Stimulated activated CD4-positive, alpha-beta T cell treated with anti-CD3 and anti-CD28 coated beads, Interleukin-4, amount 100 ng/mL, for 48 hours (primary cell): Measurements from ENCODE around the gene RASGRP3.

Experiments
- DNase-seq, 2 donors: peaks; one replicate each; pipeline ENCODE4 v3.0.0-alpha.2; 2020; ENCODE audit warnings: low read depth in 2 of 2

RASGRP3 gene

GRCh38 chr2:33521791-33522281 lies 45.4 kb downstream of the RASGRP3 start:
- DNase-seq: no peak

GRCh38 chr2:33522576-33522975 lies 46.1 kb downstream of the RASGRP3 start:
- no peak for DNase-seq

DNA sequence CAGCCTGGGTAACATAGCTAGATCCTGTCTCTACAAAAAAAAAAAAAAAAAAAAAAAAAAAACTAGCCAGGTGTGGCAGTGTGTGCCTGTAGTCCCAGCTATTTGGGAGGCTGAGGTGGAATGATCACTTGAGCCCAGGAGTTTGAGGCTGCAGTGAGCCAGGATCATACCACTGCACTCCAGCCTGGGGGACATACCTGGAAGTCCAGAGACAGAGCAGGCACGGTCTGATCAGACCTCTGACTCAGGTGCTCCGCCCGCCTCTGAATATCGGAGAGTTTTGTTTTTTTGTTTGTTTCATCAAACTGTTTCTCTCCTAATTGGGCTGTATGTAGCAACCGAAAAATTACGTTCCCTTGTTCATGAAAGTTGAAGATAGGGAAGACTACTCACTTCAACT lies 49.2 kb downstream of the RASGRP3 start:
- no peak for DNase-seq

GRCh38 chr2:33526132-33526531 lies 49.7 kb downstream of the RASGRP3 start:
- DNase-seq: no peak

- no peak for DNase-seq
Observed at GRCh38 chr2:33526921-33527320, 50.5 kb downstream of the RASGRP3 start.

DNA sequence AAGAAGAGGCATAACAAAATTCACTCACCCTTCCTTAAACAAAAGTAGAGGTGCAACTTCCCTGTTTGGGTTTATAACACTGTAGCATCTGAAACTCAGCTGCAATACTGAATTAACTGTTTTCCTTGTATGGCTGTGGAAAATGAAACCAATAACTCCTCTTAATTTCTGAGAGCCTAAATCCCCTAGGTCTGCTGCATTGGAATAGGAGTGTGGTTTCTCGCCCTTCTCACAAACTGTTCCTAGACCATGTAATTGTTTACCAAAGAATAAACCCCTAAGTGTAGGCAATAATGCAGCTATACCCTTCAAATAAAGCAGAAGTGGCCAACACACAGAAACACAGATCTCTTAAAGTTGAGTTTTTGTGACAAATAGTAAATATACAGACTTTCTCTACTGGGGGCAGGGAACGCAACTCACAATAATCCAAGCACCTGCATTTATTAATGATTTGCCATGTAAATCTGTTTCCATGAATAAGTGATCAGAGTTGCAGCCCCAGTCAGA lies 52.0 kb downstream of the RASGRP3 start:
- no peak for DNase-seq

DNA sequence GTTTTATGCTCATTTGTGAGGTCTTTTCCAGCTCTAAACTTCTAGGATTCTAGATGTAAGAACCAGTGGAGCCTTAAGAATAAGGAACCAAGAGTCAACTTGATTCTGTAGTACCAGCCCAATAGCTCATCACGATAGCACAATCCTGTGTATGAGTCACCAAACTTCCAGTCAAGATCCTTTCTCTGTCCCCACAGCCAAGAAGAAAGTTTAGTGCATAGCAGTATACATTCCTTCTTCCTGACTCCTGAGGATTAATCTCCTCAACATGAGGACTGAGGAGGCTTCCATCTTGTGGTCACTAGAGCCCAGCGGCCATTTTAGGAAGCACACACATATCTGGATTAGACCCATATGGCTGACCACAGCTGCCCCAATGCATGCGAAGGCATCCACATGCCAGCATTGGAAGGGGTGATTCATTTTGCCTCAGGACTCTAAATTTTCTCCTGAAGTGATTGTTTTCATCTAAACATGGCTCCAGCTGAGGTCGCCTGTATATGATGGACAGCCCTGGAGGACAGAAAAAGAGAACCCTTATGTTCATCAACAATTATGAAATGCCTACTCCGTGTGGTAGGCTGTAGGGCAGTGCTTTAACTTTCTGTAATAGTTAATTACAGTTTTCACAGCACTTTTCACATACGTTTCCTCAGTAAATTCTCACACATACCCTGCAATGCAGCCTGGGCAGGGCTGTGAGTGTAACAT lies 53.5 kb downstream of the RASGRP3 start:
- DNase-seq: no peak

GRCh38 chr2:33530690-33531548 lies 54.5 kb downstream of the RASGRP3 start:
- DNase-seq: no peak

GRCh38 chr2:33531549-33532059 lies 55.2 kb downstream of the RASGRP3 start:
- no peak for DNase-seq

DNA sequence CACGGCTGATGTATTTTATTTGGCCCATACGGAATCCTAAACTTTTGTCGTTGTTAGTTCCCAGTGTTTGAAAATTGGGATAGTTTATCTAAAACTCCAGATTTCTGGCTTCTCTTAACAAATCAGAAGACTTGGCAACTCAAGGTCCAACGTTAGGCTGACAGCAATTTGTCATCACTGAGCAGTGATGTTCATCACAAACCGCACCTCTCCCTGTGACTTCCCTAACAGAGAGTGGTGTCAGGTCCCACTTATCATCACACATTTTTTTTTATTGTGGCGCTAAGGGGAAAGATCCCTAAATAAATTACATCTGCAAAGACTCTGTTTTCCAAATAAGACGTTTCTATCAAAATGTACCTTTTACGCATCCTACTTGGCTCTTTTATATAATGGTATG lies 55.7 kb downstream of the RASGRP3 start:
- no peak for DNase-seq

GRCh38 chr2:33532966-33533365 lies 56.5 kb downstream of the RASGRP3 start:
- no peak for DNase-seq

GRCh38 chr2:33535421-33535820 lies 59.0 kb downstream of the RASGRP3 start:
- no peak for DNase-seq

- no peak for DNase-seq
Observed at GRCh38 chr2:33541243-33541642, 64.8 kb downstream of the RASGRP3 start.

- no peak for DNase-seq
Observed at GRCh38 chr2:33550206-33550605, 73.8 kb downstream of the RASGRP3 start.

DNA sequence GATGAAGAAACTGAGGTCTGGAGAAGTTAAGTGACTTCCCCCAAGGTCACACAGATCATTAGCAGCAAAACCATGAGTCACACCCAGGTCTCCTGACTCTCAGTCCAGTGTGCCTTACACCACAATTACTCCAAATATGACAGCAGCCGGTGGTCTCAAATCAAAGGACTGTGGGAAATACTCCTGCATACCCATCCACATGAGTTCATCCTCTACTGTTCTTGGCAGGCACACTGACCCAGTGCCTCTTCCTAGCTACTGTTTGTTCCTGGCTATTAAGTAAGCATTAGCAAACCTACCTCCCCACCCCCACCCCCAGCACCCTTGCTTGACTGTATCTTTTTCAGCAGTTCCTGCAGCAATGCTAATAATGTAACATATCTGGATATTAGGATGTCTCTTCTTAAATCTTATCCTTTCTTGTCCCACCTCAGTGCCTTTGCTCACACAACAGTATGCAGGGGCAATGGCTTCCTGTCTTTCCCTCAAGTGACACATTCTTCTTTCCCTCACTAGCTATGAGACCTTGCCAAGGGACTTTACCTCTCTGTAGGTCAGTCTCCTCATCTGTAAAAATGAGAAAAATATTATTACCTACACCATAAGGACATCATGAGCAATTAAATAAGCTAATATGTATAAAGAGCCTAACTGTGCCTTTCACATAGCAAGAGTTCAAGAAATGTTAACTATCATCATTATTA lies 76.5 kb downstream of the RASGRP3 start:
- no peak for DNase-seq

GRCh38 chr2:33555681-33556080 lies 79.2 kb downstream of the RASGRP3 start:
- no peak for DNase-seq

DNA sequence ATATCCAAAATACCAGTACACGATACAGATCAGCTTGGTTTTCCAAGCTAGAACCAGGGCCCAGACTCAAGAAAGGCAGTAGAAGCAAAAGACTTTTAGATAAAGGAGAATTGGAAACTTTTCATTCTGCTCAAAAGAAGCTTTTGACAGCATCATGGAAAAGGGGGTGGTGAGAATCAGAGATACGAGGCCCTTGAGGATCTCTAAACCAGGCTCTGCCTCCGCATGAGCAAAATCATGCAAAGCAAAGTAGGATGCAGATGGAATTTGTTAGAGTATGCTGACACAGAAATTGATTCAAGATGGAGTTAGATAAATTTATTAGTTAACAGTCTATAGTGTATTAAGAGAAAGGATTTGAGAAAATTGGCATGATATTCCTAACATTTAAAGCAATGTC lies 82.9 kb downstream of the RASGRP3 start:
- DNase-seq: no peak

DNA sequence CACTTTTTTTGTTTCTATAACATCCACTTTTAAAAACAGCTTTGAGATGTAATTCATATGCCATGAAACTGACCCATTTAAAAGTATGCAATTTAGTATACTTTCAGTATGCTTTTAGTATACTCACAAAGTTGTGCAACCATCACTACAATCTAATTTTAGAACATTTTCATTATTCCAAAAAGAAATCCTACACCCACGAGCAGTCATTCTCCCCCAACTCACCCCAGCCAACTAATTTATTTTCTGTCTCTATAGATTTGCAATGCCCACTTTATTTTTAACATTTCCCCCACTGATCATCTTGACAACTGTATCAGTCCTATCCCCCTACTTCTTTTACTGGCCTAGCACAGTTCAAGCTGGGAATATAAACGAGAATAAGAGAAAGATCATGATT lies 83.6 kb downstream of the RASGRP3 start:
- DNase-seq: no peak

DNA sequence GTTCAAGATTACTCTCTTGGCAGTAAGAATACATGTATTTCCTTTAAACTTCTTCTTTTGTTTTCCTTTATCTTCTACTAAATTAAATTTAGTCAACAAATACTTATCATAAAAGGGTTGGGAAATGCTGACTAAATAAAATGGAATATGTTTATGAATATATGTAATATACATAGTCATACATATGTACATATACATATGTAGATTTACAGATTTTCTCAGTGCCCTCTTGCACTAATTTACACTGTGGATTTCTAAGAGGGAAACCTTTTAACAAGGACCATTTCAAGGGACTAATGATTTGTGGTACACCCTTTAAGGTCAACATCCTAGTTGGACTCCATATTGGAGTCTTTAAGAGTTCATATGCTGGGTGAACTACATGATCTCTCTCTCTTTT lies 85.4 kb downstream of the RASGRP3 start:
- no peak for DNase-seq

DNA sequence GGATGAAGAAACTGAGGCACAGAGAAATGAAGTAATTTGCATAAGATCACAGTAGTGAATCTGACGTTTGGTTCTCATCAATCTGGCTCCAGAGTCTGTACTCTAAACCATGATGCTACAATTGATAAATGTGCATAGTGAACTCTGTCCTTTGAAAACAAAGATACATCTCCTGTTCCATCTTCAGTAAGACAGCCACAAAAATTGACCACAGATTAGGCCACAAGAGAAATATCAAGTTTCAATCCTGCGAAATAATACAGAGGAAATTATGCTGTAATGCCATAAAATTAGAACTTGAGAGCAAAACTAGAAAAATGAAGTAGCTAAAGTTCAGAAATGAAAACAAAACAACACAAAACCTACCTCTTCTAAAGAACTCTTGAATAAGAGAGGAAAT lies 94.2 kb downstream of the RASGRP3 start:
- no peak for DNase-seq

- no peak for DNase-seq
Observed at GRCh38 chr2:33573657-33574056, 97.2 kb downstream of the RASGRP3 start.

- no peak for DNase-seq
Observed at GRCh38 chr2:33577084-33577483, 100.6 kb downstream of the RASGRP3 start.
